HG03108 (cell line): ENCODE data around the gene UBE2B.
A peak's percentile ranks its signal among the peaks of the same experiment; 100 is the strongest.
"Not testable (repeated sequence)": the region's sequence is repeated elsewhere in the genome, so short reads cannot be mapped to it uniquely, and the experiment has no call there.

Experiments
- ATAC-seq: cut with Tn5 transposase; IDR thresholded peaks from one replicate; pipeline ENCODE4 v1.9.1; 2021; ENCODE audit warnings: moderate library complexity; ENCODE audit not compliant: unreplicated experiment

UBE2B gene

DNA sequence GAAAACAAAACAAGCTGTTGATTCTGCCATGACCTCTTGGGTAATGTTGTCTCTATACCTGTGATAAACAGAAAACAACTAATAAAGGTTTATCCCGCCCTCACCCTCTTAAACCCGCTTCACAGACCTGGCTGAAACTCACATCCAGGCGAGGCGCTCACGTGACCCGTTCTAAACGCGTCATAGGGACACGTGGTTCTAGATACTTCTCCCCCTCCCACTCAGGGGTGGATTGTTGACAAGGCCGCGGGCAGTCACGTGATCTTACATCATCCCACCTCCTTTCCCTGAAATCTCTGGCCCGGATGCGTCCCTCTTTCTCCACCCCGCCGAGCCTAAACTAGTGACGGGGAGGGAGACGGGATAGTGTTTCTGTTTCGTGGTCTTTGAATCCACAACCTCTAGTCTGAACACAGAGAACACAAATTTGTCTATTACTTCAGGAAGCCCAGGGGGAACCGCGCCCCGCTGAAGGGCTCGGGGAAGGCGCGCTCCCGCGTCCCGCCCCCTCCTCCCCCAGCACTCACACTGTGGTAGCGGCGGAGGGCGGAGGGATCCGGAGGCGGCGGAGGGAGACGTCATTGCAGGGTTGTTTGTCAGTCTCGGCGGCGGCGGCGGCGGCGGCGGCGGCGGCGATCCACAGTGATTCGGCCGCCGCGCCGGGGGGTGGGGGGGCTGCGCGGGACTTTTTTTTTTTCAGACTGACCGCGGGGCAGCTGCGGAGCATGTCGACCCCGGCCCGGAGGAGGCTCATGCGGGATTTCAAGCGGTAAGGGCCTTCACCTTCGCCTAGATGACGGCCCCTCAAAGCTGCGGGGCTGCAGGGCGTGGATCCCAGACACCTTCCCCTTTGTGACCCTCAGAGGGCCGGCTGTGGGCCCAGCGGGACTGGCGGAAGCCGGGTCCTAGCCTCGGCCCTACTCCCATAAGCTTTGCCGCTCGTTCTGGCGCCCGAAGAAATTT, at the start of gene UBE2B:
UBE2B (plus strand) TSS at position 699 of the 963 bp plus-strand sequence; CDS start at position 726, 27 bp downstream.
- peak; percentile 70 for ATAC-seq

- ATAC-seq: no peak
These were observed 44.0 kb upstream of the UBE2B start for GRCh38 chr5:134327327-134327726.

DNA sequence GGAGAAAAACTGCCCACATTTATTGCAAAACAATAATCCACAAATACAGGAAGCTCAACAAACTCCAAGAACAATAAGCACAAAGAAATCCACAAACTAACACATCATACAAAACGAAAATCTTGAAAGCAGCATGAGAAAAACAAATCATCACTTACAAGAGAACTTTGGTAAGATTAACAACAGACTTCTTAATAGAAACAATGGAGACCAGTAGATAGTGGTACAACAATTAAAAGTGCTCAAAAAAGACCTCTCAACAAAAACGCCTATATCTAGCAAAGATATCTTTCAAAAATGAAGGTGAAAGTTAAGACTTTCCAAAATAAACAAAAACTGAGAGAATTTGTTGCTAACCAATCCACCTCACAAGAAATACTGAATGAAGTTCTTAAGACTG, 42.8 kb upstream of the UBE2B start:
- ATAC-seq: no peak

DNA sequence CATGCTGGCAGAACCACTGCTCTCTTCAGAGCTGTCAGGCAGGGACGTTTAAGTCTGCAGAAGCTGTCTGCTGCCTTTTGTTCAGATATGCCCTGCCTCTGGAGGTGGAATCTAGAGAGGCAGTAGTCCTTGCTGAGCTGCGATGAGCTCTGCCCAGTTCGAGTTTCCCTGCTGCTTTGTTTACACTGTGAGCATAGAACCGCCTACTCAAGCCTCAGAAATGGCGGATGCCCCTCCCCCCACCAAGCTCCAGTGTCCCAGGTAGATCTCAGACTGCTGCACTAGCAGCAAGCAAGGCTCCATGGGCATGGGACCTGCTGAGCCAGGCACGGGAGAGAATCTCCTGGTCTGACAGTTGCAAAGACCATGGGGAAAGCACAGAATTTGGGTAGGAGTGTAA, 34.5 kb upstream of the UBE2B start:
- not testable (repeated sequence) for ATAC-seq

DNA sequence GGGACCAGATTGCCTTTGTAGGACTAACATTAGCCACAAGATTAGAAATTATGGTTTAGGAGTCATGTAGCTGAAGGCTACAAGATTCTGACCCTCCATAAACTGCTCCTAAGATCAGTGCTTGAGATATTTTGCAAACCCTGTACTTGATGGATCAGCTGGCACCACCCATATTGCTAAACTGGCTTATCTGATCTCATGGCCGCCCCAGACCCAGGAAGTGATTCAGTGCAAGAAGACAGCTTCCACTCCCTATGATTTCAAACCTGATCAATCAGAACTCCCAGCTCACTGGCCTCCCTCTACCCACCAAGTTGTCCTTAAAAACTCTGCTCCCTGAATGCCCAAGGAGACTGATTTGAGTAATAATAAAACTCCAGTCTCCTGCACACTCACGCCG, 27.9 kb upstream of the UBE2B start:
- ATAC-seq: not testable (repeated sequence)

DNA sequence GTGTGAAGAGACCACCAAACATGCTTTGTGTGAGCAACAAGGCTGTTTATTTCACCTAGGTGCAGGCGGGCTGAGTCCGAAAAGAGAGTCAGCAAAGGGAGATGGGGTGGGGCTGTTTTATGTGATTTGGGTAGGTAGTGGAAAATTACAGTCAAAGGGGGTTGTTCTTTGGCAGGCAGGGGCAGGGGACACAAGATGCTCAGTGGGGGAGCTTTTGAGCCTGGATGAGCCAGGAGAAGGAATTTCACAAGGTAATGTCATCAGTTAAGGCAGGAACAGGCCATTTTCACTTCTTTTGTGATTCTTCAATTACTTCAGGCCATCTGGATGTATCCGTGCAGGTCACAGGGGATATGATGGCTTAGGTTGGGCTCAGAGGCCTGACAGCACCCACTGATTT, 25.9 kb upstream of the UBE2B start:
- ATAC-seq: not testable (repeated sequence)

GRCh38 chr5:134345996-134346395, 25.4 kb upstream of the UBE2B start:
- ATAC-seq: no peak

- ATAC-seq: no peak
These were observed 21.9 kb upstream of the UBE2B start for GRCh38 chr5:134349463-134349862.

DNA sequence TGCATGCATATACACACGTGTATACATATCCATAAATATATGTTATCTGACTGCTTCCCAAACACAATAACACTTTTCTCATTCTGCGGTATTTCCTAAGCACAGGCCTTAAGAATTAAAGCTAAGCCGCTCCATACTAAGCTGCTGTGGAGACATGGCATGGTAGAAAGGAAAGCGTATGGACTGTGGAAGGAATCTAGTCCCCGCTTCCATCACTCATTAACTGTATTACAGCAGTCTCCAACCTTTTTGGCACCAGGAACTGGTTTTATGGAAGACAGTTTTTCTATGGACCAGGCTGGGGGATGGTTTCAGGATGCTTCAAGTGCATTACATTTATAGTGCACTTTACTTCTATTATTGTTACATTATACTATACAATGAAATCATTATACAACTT, 15.7 kb upstream of the UBE2B start:
- ATAC-seq: no peak

- ATAC-seq: no peak
These were observed 5.8 kb upstream of the UBE2B start for GRCh38 chr5:134365604-134366003.

DNA sequence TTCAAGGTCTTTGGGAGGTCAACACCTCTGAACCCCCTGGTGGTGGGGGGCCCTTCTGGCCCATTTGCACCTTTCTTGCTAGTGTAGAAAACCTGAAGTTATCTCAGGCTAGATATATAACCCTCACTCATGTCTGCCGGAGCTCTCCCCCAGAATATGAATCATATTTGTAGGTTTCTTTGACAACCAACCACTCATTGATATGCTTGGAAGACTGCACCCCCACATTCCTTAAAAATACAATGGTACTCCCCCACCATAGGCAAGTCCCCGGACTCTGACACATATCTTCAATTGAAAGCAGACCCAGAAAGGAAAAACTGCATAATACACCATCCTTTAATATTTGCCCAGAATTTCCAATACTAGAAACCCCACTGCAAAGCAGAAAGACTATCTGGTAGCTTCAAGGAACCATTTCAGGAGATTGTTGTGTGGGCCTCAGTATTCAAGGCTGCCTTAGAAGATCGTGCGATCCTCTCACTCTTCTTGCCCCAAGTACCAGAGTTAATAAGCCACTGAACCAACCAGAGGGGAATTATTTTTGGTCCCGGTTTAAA, 978 bp upstream of the UBE2B start:
- no peak for ATAC-seq

GRCh38 chr5:134371834-134372340, 518 bp downstream of the UBE2B start:
- ATAC-seq: no peak

GRCh38 chr5:134373633-134374032, 2.3 kb downstream of the UBE2B start:
- ATAC-seq: not testable (repeated sequence)

GRCh38 chr5:134374232-134374631, 2.9 kb downstream of the UBE2B start:
- ATAC-seq: no peak

- ATAC-seq: no peak
These were observed 9.0 kb downstream of the UBE2B start for GRCh38 chr5:134380346-134380745.

DNA sequence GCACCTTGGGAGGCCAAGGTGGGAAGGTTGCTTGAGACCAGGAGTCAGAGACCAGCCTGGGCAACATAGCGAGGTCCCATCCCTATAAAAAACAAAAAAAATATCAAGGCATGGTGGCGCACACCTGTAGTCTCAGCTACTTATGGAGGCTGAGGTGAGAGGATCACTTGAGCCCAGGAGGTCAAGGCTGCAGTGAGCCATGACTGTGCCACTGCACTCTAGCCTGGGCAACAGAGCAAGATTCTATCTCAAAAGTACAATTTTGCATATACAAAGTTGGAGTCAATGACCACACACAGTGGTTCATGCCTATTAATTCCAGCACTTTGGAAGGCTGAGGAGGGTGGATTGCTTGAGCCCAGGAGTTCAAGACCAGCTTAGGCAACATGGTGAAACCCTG, 10.8 kb downstream of the UBE2B start:
- not testable (repeated sequence) for ATAC-seq

DNA sequence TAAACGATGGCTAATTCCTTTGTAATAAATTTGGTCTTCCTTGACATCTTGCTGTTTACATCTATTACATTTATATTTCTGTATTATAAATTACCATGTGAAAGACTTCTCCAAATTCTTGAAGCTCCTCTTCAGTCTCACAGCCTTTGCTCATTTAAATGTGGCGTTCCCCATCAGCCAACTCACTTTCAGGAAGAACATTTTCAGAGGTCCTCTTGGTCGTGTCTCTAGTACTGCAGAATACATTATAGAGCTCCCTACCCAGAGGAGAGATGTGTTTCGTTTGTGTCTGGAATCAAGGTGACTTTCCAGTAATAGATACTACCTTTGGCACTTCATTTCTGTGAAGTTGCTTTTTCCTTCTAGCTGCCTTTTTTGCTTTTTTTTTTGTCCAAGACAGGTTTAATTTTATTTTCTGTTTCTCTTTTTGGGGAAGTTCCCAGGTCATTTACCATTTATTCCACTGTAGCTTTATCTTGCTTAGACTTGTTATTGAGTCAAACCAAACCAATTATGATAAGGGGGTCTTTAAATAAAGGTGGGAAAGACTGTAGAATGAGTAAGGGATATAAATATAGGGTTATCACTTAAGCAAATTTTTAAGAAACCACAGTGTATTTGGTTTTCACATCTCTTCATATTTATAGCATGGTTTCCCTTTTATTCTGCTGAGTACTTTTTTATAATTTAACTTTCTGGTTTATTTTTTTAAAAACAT, 12.8 kb downstream of the UBE2B start:
- no peak for ATAC-seq

GRCh38 chr5:134387443-134387842, 16.1 kb downstream of the UBE2B start:
- ATAC-seq: no peak

DNA sequence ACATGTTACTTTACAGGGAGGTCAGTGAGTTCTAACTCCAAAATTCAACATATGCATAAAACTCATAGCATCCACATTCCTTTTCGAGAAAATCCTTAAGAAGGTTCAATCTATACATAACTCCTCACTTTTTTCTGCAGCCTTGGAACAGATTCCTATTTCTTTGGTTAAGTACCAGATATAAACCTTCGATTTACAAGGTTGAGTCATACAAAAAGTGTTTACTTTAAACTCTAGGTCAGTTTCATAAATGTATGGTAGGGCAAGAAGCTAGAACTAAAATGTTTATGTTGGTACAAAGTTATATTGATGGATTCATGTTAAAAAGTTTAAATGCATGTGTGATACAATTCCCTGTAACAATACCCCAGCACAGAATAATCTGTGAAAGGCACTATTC, 20.9 kb downstream of the UBE2B start:
- ATAC-seq: no peak

DNA sequence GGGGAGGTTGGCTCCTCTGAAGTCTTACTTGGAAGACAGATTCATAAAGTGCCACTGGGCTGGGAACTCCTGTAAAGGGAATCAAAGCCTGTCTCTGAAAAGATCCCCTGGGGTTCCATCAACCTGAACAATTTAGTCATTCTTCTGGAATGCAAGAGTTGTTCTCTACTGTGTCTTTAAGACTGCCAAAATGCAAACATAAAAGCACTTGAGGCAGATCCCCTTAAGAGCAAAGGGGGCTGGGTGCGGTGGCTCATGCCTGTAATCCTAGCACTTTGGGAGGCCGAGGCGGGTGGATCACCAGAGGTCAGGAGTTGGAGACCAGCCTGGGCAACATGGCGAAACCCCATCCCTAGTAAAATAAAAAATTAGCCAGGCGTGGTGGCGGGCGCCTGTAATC, 23.6 kb downstream of the UBE2B start:
- no peak for ATAC-seq

DNA sequence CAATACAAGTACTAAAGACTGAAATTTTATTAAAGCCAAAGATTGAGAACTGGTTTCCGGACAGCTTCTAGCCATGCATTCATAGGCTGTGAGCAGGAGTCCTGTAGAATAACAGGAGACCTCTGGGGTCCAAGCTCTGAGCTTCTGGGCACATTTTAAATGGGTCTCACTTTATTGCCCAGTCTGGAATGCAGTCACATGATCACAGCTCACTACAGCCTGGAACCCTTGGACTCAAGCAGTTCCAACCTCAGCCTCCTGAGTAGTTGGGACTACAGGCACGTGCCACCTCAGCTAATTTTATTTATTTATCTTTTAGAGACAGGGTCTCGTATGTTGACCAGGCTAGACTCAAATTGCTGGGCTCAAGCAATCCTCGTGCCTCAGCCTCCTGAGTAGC, 24.9 kb downstream of the UBE2B start:
- ATAC-seq: no peak
